CD4-positive, alpha-beta memory T cell (primary cell): ENCODE measurements around the gene GORAB. TPM values are rescaled to one million over a fixed set of nuclear protein-coding genes. Genes with fewer than 3 reads are reported as not detected.

Source experiments
- CTCF ChIA-PET: fragments of 350-600 bp; sonication (Branson Sonifier 250); formaldehyde crosslinking; loops from one replicate; lab custom pipeline; 2021; ENCODE audit warnings: inconsistent platforms; ENCODE audit not compliant: partially characterized antibody; lab: Charles Lee
- POLR2A ChIA-PET: fragments of 350-600 bp; sonication (Branson Sonifier 250); formaldehyde crosslinking; loops from one replicate; lab custom pipeline; 2021; ENCODE audit not compliant: partially characterized antibody; lab: Charles Lee
- DNase-seq, 5 donors: peaks; one replicate each; pipeline versions ENCODE4 v3.0.0 to v3.0.0-alpha.2; 2020 to 2022; ENCODE audit warnings: mixed read lengths in 1 of 5
- H3K27ac ChIP-seq: one replicate; pipeline ENCODE4 v1.7.0; 2013; ENCODE audit warnings: low read depth, low read length
- H3K27me3 ChIP-seq: 2 replicates; pipeline ENCODE4 v1.7.0; 2013; ENCODE audit warnings: mild to moderate bottlenecking, low read length, moderate library complexity; ENCODE audit not compliant: insufficient read depth
- H3K36me3 ChIP-seq: 2 replicates; pipeline ENCODE4 v1.7.0; 2013; ENCODE audit warnings: mild to moderate bottlenecking, low read length, moderate library complexity; ENCODE audit not compliant: insufficient read depth
- H3K4me1 ChIP-seq: 2 replicates; pipeline ENCODE4 v1.7.0; 2013; ENCODE audit warnings: mild to moderate bottlenecking, low read length, moderate library complexity; ENCODE audit not compliant: insufficient read depth
- H3K4me3 ChIP-seq, 2 donors: one replicate each; pipeline ENCODE4 v1.7.0; 2013; ENCODE audit warnings: low read length in 2 of 2, mild to moderate bottlenecking in 1 of 2
- H3K9me3 ChIP-seq, 2 donors: one replicate each; pipeline ENCODE4 v1.7.0; 2013; ENCODE audit warnings: low read length in 2 of 2, control low read depth in 1 of 2; ENCODE audit not compliant: control insufficient read depth in 1 of 2
- H3K27ac Mint-ChIP-seq, 7 donors: one replicate each; pipeline ENCODE4 v1.8.0; 2020 to 2021; ENCODE audit warnings: mixed read lengths in 7 of 7, mild to moderate bottlenecking in 6 of 7, inconsistent platforms in 3 of 7, moderate library complexity in 3 of 7
- H3K27me3 Mint-ChIP-seq, 2 donors: one replicate each; pipeline ENCODE4 v1.8.0; 2020 to 2021; ENCODE audit warnings: mixed read lengths in 2 of 2
- H3K36me3 Mint-ChIP-seq, 2 donors: one replicate each; pipeline ENCODE4 v1.8.0; 2020 to 2021; ENCODE audit warnings: mixed read lengths in 2 of 2, inconsistent platforms in 1 of 2, mild to moderate bottlenecking in 1 of 2
- H3K4me1 Mint-ChIP-seq, 4 donors: one replicate each; pipeline ENCODE4 v1.8.0; 2020 to 2021; ENCODE audit warnings: mixed read lengths in 4 of 4, mild to moderate bottlenecking in 1 of 4
- H3K4me3 Mint-ChIP-seq, 8 donors: one replicate each; pipeline ENCODE4 v1.8.0; 2020 to 2021; ENCODE audit warnings: mixed read lengths in 8 of 8, mild to moderate bottlenecking in 7 of 8, moderate library complexity in 6 of 8, inconsistent platforms in 3 of 8
- H3K9me3 Mint-ChIP-seq, 8 donors: one replicate each; pipeline ENCODE4 v1.8.0; 2020 to 2021; ENCODE audit warnings: mixed read lengths in 8 of 8, mild to moderate bottlenecking in 5 of 8, inconsistent platforms in 3 of 8, moderate library complexity in 1 of 8
- intact Hi-C: fragments of 100-400 bp; cut with micrococcal nuclease; formaldehyde crosslinking; loops from one replicate; pipeline ENCODE4 v1.15.1; 2023
- polyA plus RNA-seq, 2 donors: library from polyadenylated mRNA; unstranded; fragments of 300-500 nt; fragmentation: Illumina TruSeq; gene quantifications; one replicate each; pipeline ENCODE4 v1.2.3, GENCODE V29; 2021
- total RNA-seq, 2 experiments: library from RNA; stranded (reverse); gene quantifications; one replicate each; pipeline ENCODE4 v1.2.3, GENCODE V29; 2021

GORAB gene
- total and polyA plus RNA-seq, 4 experiments from 2014 or later: 2.5 to 24.1 (median 11.7) TPM

- H3K9me3 Mint-ChIP-seq: peaks cover 2 to 22% (median 9%) of the 10 kb centered on the region in 8 donors
- H3K4me1 Mint-ChIP-seq: peaks cover 2 to 6% (median 4%) of the 10 kb centered on the region in 4 donors
- Histone ChIP-seq H3K27ac (no peak overlapping the region), H3K9me3 (no peaks in the 10 kb centered on the region), H3K4me1 (peaks cover 2% of the 10 kb centered on the region), H3K36me3 (no peaks in the 10 kb centered on the region), H3K27me3 (no peaks in the 10 kb centered on the region), H3K4me3 (no peak overlapping the region)
- DNase-seq: no peak
- H3K27me3 Mint-ChIP-seq: peaks cover 7 to 10% of the 10 kb centered on the region in 2 donors
- intact Hi-C loops: no loop called here
- H3K27ac Mint-ChIP-seq: no peak overlapping the region
- ChIA-PET CTCF (no interaction called here), POLR2A (interaction anchor here (0.6 kb wide), 1 partner anchor 674 kb away, joined by 3 read pairs; no protein-coding TSS in a partner anchor)
- H3K4me3 Mint-ChIP-seq: no peak overlapping the region
- H3K36me3 Mint-ChIP-seq: peaks cover 0 to 1% of the 10 kb centered on the region in 2 donors
These were observed 36.2 kb downstream of the GORAB start for GRCh38 chr1:170568197-170568596.

GRCh38 chr1:170576980-170577379 is 45.0 kb downstream of the GORAB start:
- peaks cover 0 to 9% (median 2%) of the 10 kb centered on the region in 8 donors for H3K9me3 Mint-ChIP-seq
- CTCF ChIA-PET: interaction anchor here (1.1 kb wide), 1 partner anchor 15 kb away, joined by 3 read pairs; no protein-coding TSS in a partner anchor

GRCh38 chr1:170578359-170578758 is 46.4 kb downstream of the GORAB start:
- H3K27me3 ChIP-seq: no peaks in the 10 kb centered on the region
- H3K4me3 ChIP-seq: no peak overlapping the region
- POLR2A ChIA-PET: no interaction called here
- no peaks in the 10 kb centered on the region for H3K4me1 Mint-ChIP-seq
- H3K36me3 Mint-ChIP-seq: no peaks in the 10 kb centered on the region
- no peak overlapping the region for H3K4me3 Mint-ChIP-seq
- H3K36me3 ChIP-seq: no peaks in the 10 kb centered on the region
- H3K4me1 ChIP-seq: no peaks in the 10 kb centered on the region
- CTCF ChIA-PET: no interaction called here
- intact Hi-C loops: no loop called here
- DNase-seq: no peak
- H3K27ac ChIP-seq: no peak overlapping the region
- H3K27me3 Mint-ChIP-seq: peaks cover 9 to 11% of the 10 kb centered on the region in 2 donors
- H3K27ac Mint-ChIP-seq: no peak overlapping the region
- H3K9me3 Mint-ChIP-seq: peaks cover 0 to 2% (median 0%) of the 10 kb centered on the region in 8 donors
- no peaks in the 10 kb centered on the region for H3K9me3 ChIP-seq

More at GRCh38 chr1:170576980-170577379, 45.0 kb downstream of the GORAB start:
- Histone ChIP-seq H3K4me1 (no peaks in the 10 kb centered on the region), H3K4me3 (no peak overlapping the region), H3K36me3 (no peaks in the 10 kb centered on the region), H3K27me3 (no peaks in the 10 kb centered on the region), H3K9me3 (no peaks in the 10 kb centered on the region), H3K27ac (no peak overlapping the region)
- POLR2A ChIA-PET: no interaction called here
- Mint-ChIP-seq H3K27me3 (peaks cover 10 to 13% of the 10 kb centered on the region in 2 donors), H3K4me3 (no peak overlapping the region), H3K36me3 (no peaks in the 10 kb centered on the region), H3K4me1 (no peaks in the 10 kb centered on the region), H3K27ac (no peak overlapping the region)
- no peak for DNase-seq
- intact Hi-C loops: no loop called here

GRCh38 chr1:170580636-170581440 is 48.9 kb downstream of the GORAB start:
- no peaks in the 10 kb centered on the region for H3K27me3 ChIP-seq
- ChIA-PET POLR2A (no interaction called here), CTCF (no interaction called here)
- intact Hi-C loops: no loop called here
- no peaks in the 10 kb centered on the region for H3K9me3 ChIP-seq
- H3K4me3 ChIP-seq: no peak overlapping the region
- DNase-seq: no peak
- Mint-ChIP-seq H3K27ac (no peak overlapping the region), H3K4me1 (no peaks in the 10 kb centered on the region), H3K36me3 (no peaks in the 10 kb centered on the region), H3K27me3 (peaks cover 18 to 22% of the 10 kb centered on the region in 2 donors), H3K9me3 (no peaks in the 10 kb centered on the region), H3K4me3 (no peak overlapping the region)
- no peaks in the 10 kb centered on the region for H3K4me1 ChIP-seq
- H3K36me3 ChIP-seq: no peaks in the 10 kb centered on the region
- H3K27ac ChIP-seq: no peak overlapping the region

- H3K27ac Mint-ChIP-seq: no peak overlapping the region
- no peaks in the 10 kb centered on the region for H3K9me3 ChIP-seq
- no peaks in the 10 kb centered on the region for H3K36me3 ChIP-seq
- no peaks in the 10 kb centered on the region for H3K27me3 ChIP-seq
- H3K27ac ChIP-seq: no peak overlapping the region
- no peaks in the 10 kb centered on the region for H3K4me1 ChIP-seq
- H3K4me3 ChIP-seq: no peak overlapping the region
- intact Hi-C loops: no loop called here
- H3K27me3 Mint-ChIP-seq: peaks cover 18 to 34% of the 10 kb centered on the region in 2 donors
- CTCF ChIA-PET: no interaction called here
- no peaks in the 10 kb centered on the region for H3K9me3 Mint-ChIP-seq
- no peaks in the 10 kb centered on the region for H3K4me1 Mint-ChIP-seq
- H3K36me3 Mint-ChIP-seq: no peaks in the 10 kb centered on the region
- H3K4me3 Mint-ChIP-seq: no peak overlapping the region
- DNase-seq: no peak
- POLR2A ChIA-PET: no interaction called here
These were observed 51.2 kb downstream of the GORAB start for GRCh38 chr1:170583186-170583585.

GRCh38 chr1:170586321-170587252 is 54.6 kb downstream of the GORAB start:
- Mint-ChIP-seq H3K9me3 (no peaks in the 10 kb centered on the region), H3K4me3 (no peak overlapping the region), H3K4me1 (no peaks in the 10 kb centered on the region), H3K36me3 (no peaks in the 10 kb centered on the region), H3K27ac (no peak overlapping the region), H3K27me3 (peaks cover 15 to 40% of the 10 kb centered on the region in 2 donors)
- no peak for DNase-seq
- intact Hi-C loops: no loop called here
- no peaks in the 10 kb centered on the region for H3K9me3 ChIP-seq
- POLR2A ChIA-PET: no interaction called here
- peaks cover 3% of the 10 kb centered on the region for H3K27me3 ChIP-seq
- H3K4me3 ChIP-seq: no peak overlapping the region
- CTCF ChIA-PET: no interaction called here
- no peaks in the 10 kb centered on the region for H3K36me3 ChIP-seq
- H3K4me1 ChIP-seq: no peaks in the 10 kb centered on the region
- H3K27ac ChIP-seq: no peak overlapping the region

GRCh38 chr1:170587253-170587593 is 55.3 kb downstream of the GORAB start:
- H3K36me3 ChIP-seq: no peaks in the 10 kb centered on the region
- Mint-ChIP-seq H3K27ac (no peak overlapping the region), H3K9me3 (no peaks in the 10 kb centered on the region), H3K36me3 (no peaks in the 10 kb centered on the region), H3K27me3 (peaks cover 15 to 40% of the 10 kb centered on the region in 2 donors), H3K4me3 (no peak overlapping the region), H3K4me1 (no peaks in the 10 kb centered on the region)
- no peaks in the 10 kb centered on the region for H3K9me3 ChIP-seq
- H3K27me3 ChIP-seq: peaks cover 3% of the 10 kb centered on the region
- no peaks in the 10 kb centered on the region for H3K4me1 ChIP-seq
- ChIA-PET POLR2A (no interaction called here), CTCF (no interaction called here)
- DNase-seq: no peak
- no peak overlapping the region for H3K27ac ChIP-seq
- intact Hi-C loops: no loop called here
- H3K4me3 ChIP-seq: no peak overlapping the region
